Neural crest cell (in vitro differentiated cells): ENCODE measurements around the gene SPHK1. TPM values are rescaled to one million over a fixed set of nuclear protein-coding genes. Genes with fewer than 3 reads are reported as not detected.

Experiments used
- DNase-seq: peaks from one replicate; pipeline ENCODE4 v3.0.0; 2021; ENCODE audit warnings: low read depth, mixed read lengths, low spot score
- H3K27ac Mint-ChIP-seq: one replicate; pipeline ENCODE4 v1.8.0; 2021; ENCODE audit warnings: mild to moderate bottlenecking, mixed read lengths; ENCODE audit not compliant: unreplicated experiment
- H3K27me3 Mint-ChIP-seq: 2 replicates; pipeline ENCODE4 v1.8.0; 2021; ENCODE audit warnings: low read depth, mild to moderate bottlenecking, mixed read lengths
- H3K36me3 Mint-ChIP-seq: 2 replicates; pipeline ENCODE4 v1.8.0; 2021; ENCODE audit warnings: low read depth, mild to moderate bottlenecking, mixed read lengths
- H3K4me1 Mint-ChIP-seq: 2 replicates; pipeline ENCODE4 v1.8.0; 2021; ENCODE audit warnings: mixed read lengths
- H3K4me3 Mint-ChIP-seq: one replicate; pipeline ENCODE4 v1.8.0; 2021; ENCODE audit warnings: mild to moderate bottlenecking, mixed read lengths
- H3K9me3 Mint-ChIP-seq: 2 replicates; pipeline ENCODE4 v1.8.0; 2021; ENCODE audit warnings: mixed read lengths
- long read RNA-seq: library from polyadenylated mRNA; unstranded; transcript quantifications from one replicate; pipeline ENCODE4 v2.0.0, GENCODE V29; 2020
- total RNA-seq: library from RNA; stranded (reverse); gene quantifications from 2 replicates; pipeline ENCODE4 v1.2.1, GENCODE V29; 2021
- TF ChIP-seq, protein P1 (sequence below): fragments of 200-600 bp; sonication (generic); conservative IDR thresholded peaks from 2 replicates; pipeline ENCODE4 v1.5.0; 2021; ENCODE audit warnings: antibody characterized with exemption, mild to moderate bottlenecking

SPHK1 gene, protein sequence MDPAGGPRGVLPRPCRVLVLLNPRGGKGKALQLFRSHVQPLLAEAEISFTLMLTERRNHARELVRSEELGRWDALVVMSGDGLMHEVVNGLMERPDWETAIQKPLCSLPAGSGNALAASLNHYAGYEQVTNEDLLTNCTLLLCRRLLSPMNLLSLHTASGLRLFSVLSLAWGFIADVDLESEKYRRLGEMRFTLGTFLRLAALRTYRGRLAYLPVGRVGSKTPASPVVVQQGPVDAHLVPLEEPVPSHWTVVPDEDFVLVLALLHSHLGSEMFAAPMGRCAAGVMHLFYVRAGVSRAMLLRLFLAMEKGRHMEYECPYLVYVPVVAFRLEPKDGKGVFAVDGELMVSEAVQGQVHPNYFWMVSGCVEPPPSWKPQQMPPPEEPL
- 19.5 and 21.1 TPM in 2 replicates for total RNA-seq
- long read RNA-seq, partial matches to known transcripts, result 1 of 2 reads
- long read RNA-seq, other reads (novel, unspliced or antisense), result 0 of 2 reads

DNA sequence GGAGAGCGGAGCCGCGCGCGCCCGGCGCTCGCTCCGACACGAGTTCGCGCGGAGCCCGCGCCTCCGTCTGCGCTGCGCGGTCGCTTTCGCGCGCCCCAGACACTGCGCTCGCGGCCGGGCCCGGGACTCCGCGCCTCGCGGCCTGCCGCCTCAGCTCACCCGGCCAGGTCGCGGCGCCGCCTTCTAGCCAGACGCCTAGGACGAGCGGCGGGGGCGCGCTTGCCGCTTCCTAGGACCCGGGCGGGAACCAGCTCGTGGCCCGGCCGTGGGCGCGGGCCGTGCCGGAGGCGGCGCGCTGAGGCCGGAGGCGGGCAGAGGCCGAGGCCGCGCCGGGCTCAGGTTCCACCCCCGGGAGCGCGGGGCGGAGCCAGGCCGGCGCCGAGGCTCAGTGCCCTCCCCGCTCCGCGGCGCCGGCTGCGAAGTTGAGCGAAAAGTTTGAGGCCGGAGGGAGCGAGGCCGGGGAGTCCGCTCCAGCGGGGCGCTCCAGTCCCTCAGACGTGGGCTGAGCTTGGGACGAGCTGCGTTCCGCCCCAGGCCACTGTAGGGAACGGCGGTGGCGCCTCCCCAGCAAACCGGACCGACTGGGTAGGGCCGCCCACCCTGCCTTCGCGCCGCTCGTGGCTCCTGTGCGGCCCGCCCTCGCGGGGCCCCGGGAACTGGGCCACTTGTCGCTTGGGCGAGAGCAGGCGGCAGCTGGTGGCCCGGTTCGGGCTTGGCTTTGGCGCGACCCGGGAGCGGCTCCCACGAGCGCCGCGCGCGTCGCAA is at the start of gene SPHK1:
TSS of gene SPHK1 (plus strand) at position 388 of the 765 bp plus-strand sequence. CDS start 1,036 bp downstream, outside the sequence.
- H3K36me3 Mint-ChIP-seq, result no peaks in the 10 kb centered on the region
- H3K4me3 Mint-ChIP-seq, result peak within 1 kb of the TSS; percentile 96
- H3K27me3 Mint-ChIP-seq, result peaks cover 30% of the 10 kb centered on the region
- TF ChIP-seq, protein P1, sequence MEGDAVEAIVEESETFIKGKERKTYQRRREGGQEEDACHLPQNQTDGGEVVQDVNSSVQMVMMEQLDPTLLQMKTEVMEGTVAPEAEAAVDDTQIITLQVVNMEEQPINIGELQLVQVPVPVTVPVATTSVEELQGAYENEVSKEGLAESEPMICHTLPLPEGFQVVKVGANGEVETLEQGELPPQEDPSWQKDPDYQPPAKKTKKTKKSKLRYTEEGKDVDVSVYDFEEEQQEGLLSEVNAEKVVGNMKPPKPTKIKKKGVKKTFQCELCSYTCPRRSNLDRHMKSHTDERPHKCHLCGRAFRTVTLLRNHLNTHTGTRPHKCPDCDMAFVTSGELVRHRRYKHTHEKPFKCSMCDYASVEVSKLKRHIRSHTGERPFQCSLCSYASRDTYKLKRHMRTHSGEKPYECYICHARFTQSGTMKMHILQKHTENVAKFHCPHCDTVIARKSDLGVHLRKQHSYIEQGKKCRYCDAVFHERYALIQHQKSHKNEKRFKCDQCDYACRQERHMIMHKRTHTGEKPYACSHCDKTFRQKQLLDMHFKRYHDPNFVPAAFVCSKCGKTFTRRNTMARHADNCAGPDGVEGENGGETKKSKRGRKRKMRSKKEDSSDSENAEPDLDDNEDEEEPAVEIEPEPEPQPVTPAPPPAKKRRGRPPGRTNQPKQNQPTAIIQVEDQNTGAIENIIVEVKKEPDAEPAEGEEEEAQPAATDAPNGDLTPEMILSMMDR, result no peak
- H3K27ac Mint-ChIP-seq, result peak within 1 kb of the TSS; percentile 37
- DNase-seq, result peak; percentile 65
- no peaks in the 10 kb centered on the region for H3K9me3 Mint-ChIP-seq
- peaks cover 40% of the 10 kb centered on the region for H3K4me1 Mint-ChIP-seq

DNA sequence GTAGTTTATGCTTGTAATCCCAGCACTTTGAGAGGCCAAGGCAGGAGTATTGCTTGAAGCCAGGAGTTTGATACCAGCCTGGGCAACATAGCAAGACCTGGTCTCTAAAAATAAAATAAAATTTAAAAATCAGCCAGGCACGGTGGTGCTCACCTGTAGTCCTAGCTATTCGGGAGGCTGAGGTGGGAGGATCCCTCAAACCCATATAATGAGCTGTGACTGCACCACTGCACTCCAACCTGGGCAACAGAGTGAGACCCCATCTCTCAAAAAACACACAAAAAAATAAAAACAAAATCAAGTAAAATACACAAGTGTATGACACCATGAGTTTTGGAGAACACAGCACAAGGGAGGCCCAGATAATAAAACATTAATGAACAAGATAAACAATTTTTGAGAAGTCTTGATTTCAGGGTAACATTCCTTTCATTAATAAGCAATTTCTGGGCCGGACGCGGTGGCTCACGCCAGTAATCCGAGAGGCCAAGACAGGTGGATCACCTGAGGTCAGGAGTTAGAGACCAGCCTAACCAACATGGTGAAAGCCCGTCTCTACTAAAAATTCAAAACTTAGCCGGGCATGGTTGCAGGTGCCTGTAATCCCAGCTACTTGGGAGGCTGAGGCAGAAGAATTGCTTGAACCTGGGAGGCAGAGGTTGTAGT is 48.6 kb upstream of the SPHK1 start:
- H3K4me1 Mint-ChIP-seq, result peaks cover 17% of the 10 kb centered on the region
- H3K27me3 Mint-ChIP-seq, result no peaks in the 10 kb centered on the region
- TF ChIP-seq, protein P1, result no peak
- no peaks in the 10 kb centered on the region for H3K9me3 Mint-ChIP-seq
- no peak overlapping the region for H3K4me3 Mint-ChIP-seq
- DNase-seq, result no peak
- no peak overlapping the region for H3K27ac Mint-ChIP-seq
- peaks cover 6% of the 10 kb centered on the region for H3K36me3 Mint-ChIP-seq

DNA sequence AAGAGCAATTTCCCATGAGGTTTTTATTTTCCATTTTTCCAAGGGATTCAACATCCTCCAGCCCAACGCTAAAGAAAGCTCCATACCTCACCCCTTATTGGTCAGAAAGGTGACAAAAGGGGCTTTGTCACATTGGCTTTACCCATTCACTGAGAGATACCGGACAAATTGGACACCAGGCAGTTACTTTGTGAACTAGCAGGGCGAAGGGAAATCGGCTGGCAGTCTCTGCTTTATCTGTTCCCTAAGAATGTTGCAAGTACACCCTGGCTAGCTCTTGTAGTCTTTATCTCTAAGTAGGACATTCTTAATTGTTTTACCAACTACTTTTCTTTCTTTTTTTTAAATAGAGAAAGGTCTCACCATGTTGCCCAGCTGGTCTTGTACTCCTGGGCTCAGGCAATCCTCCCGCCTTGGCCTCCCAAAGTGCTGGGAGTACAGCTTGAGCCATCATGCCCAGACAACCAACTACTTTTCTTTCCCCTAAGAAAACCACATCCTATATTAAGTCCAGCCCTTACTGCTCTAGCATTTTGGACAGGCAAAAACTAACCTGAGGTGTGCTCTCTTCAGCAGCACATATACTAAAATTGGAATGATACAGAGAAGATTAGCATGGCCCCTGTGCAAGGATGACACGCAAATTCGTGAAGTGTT is 47.5 kb upstream of the SPHK1 start:
- Mint-ChIP-seq H3K9me3 (no peaks in the 10 kb centered on the region), H3K27ac (no peak overlapping the region)

DNA sequence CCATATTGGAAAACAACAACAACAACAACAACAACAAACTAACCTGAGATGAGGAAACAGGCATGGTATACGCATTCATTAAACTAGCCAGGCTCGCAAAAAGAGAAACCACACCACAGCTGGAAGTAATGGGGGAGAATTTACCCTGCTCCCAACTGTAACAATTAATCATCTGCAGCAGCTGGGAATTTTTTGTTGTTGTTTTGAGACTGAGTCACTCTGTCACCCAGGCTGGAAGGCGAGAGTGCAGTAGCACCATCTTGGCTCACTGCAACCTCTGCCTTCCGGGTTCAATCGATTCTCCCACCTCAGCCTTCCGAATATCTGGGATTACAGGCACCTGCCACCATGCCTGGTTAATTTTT is 47.0 kb upstream of the SPHK1 start:
- H3K27ac Mint-ChIP-seq, result no peak overlapping the region
- TF ChIP-seq, protein P1, result no peak
- H3K4me1 Mint-ChIP-seq, result peaks cover 17% of the 10 kb centered on the region
- peaks cover 10% of the 10 kb centered on the region for H3K36me3 Mint-ChIP-seq
- H3K9me3 Mint-ChIP-seq, result no peaks in the 10 kb centered on the region
- no peak overlapping the region for H3K4me3 Mint-ChIP-seq
- no peak for DNase-seq
- H3K27me3 Mint-ChIP-seq, result no peaks in the 10 kb centered on the region

More for the DNA sequence above, 47.5 kb upstream of the SPHK1 start:
- DNase-seq, result no peak
- Mint-ChIP-seq H3K4me3 (no peak overlapping the region), H3K36me3 (peaks cover 7% of the 10 kb centered on the region), H3K4me1 (peaks cover 17% of the 10 kb centered on the region), H3K27me3 (no peaks in the 10 kb centered on the region)
- TF ChIP-seq, protein P1, result no peak

DNA sequence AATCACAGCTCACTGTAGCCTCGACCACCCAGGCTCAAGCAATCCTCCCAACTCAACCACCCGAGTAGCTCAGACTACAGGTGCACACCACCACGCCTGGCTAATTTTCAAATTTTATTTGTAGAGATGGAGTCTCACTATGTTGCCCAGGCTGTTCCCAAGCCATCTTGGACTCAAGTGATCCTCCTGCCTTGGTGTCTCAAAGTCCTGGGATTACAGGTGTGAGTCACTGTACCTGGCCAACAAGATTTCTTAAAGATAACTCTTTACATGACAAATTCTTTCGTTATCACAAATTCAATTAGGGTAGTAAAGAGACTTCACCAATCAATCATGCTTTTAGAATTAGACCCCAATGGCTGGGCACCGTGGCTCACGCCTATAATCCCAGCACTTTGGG is 43.1 kb upstream of the SPHK1 start:
- Mint-ChIP-seq H3K9me3 (no peaks in the 10 kb centered on the region), H3K27me3 (no peaks in the 10 kb centered on the region), H3K27ac (no peak overlapping the region), H3K4me1 (peaks cover 10% of the 10 kb centered on the region), H3K36me3 (peaks cover 20% of the 10 kb centered on the region), H3K4me3 (no peak overlapping the region)
- TF ChIP-seq, protein P1, result no peak
- no peak for DNase-seq
